HG02840 (cell line): Measurements from ENCODE around the gene LAMC1.

Experiments
- ATAC-seq: cut with Tn5 transposase; IDR thresholded peaks from one replicate; pipeline ENCODE4 v1.9.1; 2021; ENCODE audit warnings: mild to moderate bottlenecking, moderate library complexity, moderate number of reproducible peaks; ENCODE audit not compliant: unreplicated experiment, low FRiP score

The LAMC1 gene

GRCh38 chr1:183023146-183023600 lies at the start of gene LAMC1:
TSS of gene LAMC1 (plus strand) at chr1:183023420. CDS start at chr1:183023717, 297 bp downstream.
- peak; percentile 32 for ATAC-seq

GRCh38 chr1:182974506-182975191 lies 48.6 kb upstream of the LAMC1 start:
- no peak for ATAC-seq

- ATAC-seq, result no peak
Observed at GRCh38 chr1:182977480-182977879, 45.7 kb upstream of the LAMC1 start.

GRCh38 chr1:182978151-182978853 lies 44.9 kb upstream of the LAMC1 start:
- no peak for ATAC-seq

GRCh38 chr1:182984138-182984537 lies 39.1 kb upstream of the LAMC1 start:
- no peak for ATAC-seq

- ATAC-seq, result no peak
Observed at GRCh38 chr1:182984621-182985020, 38.6 kb upstream of the LAMC1 start.

GRCh38 chr1:182985876-182986275 lies 37.3 kb upstream of the LAMC1 start:
- no peak for ATAC-seq

GRCh38 chr1:182990413-182991144 lies 32.6 kb upstream of the LAMC1 start:
- ATAC-seq, result no peak

- ATAC-seq, result no peak
Observed at GRCh38 chr1:182993746-182994145, 29.5 kb upstream of the LAMC1 start.

GRCh38 chr1:182995894-182996293 lies 27.3 kb upstream of the LAMC1 start:
- no peak for ATAC-seq

GRCh38 chr1:182996816-182997215 lies 26.4 kb upstream of the LAMC1 start:
- no peak for ATAC-seq

GRCh38 chr1:182998482-182998881 lies 24.7 kb upstream of the LAMC1 start:
- no peak for ATAC-seq

GRCh38 chr1:183000167-183000962 lies 22.9 kb upstream of the LAMC1 start:
- no peak for ATAC-seq

GRCh38 chr1:183002267-183002666 lies 21.0 kb upstream of the LAMC1 start:
- no peak for ATAC-seq

- ATAC-seq, result no peak
Observed at GRCh38 chr1:183002797-183003196, 20.4 kb upstream of the LAMC1 start.

- ATAC-seq, result no peak
Observed at GRCh38 chr1:183003203-183003602, 20.0 kb upstream of the LAMC1 start.

GRCh38 chr1:183004141-183004540 lies 19.1 kb upstream of the LAMC1 start:
- ATAC-seq, result no peak

- ATAC-seq, result no peak
Observed at GRCh38 chr1:183011859-183012258, 11.4 kb upstream of the LAMC1 start.

- ATAC-seq, result no peak
Observed at GRCh38 chr1:183012301-183012994, 10.8 kb upstream of the LAMC1 start.
